Stimulated activated CD8-positive, alpha-beta memory T cell treated with anti-CD3 and anti-CD28 coated beads, Interleukin-12 subunit alpha, Interleukin-12 subunit beta, amount 100 ng/mL, for 4 hours (primary cell): ENCODE measurements around the gene SMIM44.
"Not testable (repeated sequence)": the region's sequence is repeated elsewhere in the genome, so short reads cannot be mapped to it uniquely, and the experiment has no call there.

ENCODE experiments used
- DNase-seq: peaks from one replicate; pipeline ENCODE4 v3.0.0-alpha.2; 2020; ENCODE audit warnings: low read depth

Gene SMIM44

DNA sequence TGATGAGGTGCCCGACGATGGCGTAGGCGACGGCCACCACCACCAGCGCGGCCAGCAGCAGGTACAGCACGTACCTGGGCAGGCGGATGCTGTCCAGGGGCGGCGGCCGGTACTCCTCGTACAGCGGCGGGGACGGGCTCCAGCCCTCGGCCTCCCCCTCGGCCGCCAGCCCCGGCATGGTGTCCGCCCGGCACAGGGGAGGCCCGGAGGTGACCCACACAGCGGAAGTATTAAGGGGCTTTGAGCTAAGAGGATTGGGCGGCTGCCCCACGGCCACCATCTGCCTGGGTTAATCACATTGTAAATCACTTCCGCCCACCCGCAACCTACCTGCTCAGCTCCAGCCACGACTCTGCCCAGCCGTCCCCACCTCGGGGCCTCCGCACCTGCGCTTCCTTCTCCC, at the start of gene SMIM44:
SMIM44 (minus strand) TSS at position 216 of the 403 bp plus-strand sequence; CDS start at position 178, 38 bp downstream.
- DNase-seq = no peak

DNA sequence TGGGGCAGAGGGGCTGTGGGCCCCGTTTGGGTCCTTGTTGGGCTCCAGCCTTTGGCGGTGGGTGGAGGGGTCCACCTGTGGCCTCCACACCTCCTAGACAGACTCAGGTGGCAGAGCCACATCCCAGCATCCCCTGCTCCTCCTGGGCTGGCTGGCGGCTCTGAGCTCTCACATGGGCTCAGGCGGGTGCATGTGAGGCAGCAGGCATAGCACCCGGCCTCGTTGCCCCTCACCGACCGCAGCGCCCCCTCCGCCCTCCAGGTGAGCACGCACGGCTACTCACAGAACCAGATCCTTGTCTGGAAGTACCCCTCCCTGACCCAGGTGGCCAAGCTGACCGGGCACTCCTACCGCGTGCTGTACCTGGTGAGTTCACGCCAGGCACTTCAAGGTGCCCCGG, 49.8 kb upstream of the SMIM44 start:
- DNase-seq = no peak

DNA sequence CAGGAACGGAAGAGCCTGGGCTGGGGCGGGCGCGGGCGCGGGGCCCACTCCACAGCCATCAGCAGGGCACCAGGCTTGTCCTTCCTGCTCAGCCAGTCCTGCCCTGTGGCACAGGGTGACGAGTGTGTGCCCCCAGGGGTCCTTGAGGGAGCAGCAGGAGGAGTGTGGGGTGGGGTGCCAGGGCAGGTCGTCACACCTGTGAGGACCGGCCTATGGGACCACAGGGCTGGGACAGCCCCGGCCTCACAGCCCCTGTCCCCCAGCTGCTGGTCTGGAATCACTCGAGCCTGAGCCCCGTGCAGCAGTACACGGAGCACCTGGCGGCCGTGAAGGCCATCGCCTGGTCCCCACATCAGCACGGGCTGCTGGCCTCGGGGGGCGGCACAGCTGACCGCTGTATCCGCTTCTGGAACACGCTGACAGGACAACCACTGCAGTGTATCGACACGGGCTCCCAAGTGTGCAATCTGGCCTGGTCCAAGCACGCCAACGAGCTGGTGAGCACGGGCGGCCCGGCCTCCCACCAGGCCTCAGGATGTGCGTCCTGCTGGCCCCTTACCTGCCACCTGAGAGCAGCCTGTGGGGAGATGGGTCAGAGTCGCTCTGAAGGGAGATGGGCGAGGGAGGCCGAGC, 49.0 kb upstream of the SMIM44 start:
- no peak for DNase-seq

DNA sequence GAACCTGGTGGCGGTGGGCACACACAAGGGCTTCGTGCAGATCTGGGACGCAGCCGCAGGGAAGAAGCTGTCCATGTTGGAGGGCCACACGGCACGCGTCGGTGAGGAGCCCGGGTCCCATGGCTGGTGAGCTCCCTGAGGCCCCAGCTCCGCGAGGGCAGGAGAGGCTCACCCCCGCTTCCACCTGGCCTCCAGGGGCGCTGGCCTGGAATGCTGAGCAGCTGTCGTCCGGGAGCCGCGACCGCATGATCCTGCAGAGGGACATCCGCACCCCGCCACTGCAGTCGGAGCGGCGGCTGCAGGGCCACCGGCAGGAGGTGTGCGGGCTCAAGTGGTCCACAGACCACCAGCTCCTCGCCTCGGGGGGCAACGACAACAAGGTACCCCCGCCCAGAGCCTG, 48.5 kb upstream of the SMIM44 start:
- DNase-seq = no peak

DNA sequence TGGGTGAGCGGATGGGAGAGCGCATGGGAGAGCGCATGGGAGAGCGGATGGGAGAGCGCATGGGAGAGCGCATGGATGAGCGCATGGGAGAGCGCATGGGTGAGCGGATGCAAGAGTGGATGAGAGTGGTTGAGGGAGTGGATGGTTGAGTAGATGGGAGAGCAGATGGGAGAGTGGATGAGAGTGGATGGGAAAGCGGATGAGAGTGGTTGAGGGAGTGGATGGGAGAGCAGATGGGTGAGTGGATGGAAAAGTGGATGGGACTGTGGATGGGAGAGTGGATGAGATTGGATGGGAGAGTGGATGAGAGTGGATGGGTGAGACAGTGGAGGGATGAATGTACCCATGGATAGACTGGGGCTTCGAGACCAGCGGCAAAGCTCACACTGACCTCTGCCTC, 47.1 kb upstream of the SMIM44 start:
- DNase-seq = no peak

DNA sequence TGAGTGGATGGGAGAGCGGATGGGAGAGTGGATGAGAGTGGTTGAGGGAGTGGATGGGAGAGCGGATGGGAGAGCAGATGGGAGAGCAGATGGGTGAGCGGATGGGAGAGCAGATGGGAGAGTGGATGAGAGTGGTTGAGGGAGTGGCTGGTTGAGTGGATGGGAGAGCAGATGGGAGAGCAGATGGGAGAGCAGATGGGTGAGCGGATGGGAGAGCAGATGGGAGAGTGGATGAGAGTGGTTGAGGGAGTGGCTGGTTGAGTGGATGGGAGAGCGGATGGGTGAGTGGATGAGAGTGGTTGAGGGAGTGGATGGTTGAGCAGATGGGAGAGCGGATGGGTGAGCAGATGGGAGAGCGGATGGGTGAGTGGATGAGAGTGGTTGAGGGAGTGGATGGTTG, 46.1 kb upstream of the SMIM44 start:
- DNase-seq = not testable (repeated sequence)

DNA sequence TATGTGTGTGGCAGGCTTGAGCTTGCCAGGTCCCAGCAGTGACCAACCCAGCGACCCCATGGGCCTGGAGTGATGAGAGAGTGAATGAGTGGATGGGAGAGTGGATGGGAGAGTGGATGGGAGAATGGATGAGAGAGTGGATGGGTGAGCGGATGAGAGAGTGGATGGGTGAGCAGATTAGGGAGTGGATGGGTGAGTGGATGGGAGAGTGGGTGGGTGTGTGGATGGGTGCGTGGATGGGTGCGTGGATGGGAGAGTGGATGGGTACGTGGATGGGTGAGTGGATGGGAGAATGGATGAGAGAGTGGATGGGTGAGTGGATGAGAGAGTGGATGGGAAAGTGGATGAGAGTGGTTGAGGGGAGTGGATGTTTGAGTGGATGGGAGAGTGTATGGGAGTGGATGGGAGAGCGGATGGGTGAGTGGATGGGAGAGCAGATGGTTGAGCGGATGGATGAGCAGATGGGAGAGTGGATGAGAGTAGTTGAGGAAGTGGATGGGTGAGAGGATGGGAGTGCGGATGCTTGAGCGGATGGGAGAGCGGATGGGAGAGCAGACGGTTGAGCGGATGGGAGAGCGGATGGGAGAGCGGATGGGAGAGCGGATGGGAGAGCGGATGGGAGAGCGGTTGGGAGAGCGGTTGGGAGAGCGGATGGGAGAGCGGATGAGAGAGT, 45.4 kb upstream of the SMIM44 start:
- DNase-seq = no peak

DNA sequence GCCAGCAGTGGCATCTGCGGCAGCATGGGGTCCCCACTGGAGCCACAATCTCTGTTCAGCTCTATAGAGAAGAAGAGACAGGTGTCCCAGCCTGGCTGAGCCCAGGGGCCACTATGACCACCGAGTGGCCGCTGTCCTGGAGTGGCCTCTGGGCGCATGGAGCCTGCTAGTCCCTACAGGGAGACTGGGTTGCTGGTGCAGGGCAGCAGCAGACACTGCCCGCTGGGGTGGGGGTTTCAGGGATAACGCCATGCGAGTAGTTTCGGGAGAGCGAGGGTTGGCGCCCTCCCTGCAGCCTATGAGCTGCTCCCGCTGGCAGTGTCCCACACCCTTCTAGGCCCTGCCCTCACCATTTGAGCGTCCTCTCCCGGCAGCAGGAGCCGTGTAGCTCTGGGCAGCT, 44.8 kb upstream of the SMIM44 start:
- DNase-seq = no peak

DNA sequence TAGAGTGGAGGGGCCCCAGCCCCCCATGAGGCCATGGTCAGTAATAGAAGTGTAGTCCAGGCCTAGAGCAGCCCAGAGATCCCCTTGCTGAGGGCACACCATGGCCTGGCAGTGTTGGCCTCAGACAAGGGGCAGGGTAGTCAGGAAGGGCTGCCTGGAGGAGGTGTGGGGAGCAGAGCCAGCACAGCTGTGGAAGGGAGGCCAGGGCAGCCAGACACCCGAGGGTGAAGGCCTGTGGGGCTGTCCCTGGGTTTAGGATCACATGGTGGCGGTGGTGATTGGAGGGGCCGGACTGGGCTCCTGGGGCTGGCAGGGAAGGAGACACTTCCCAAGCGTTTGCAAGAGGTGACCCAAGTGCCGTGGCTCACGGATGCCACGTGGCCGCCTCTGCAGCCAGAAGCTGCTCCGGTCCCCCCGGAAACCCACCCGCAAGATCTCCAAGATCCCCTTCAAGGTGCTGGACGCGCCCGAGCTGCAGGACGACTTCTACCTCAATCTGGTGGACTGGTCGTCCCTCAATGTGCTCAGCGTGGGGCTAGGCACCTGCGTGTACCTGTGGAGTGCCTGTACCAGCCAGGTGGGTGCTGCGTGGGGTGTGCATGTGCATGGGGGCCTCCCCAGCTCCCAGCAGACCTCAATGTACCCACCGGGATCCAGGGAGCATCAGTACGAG, 44.1 kb upstream of the SMIM44 start:
- no peak for DNase-seq

DNA sequence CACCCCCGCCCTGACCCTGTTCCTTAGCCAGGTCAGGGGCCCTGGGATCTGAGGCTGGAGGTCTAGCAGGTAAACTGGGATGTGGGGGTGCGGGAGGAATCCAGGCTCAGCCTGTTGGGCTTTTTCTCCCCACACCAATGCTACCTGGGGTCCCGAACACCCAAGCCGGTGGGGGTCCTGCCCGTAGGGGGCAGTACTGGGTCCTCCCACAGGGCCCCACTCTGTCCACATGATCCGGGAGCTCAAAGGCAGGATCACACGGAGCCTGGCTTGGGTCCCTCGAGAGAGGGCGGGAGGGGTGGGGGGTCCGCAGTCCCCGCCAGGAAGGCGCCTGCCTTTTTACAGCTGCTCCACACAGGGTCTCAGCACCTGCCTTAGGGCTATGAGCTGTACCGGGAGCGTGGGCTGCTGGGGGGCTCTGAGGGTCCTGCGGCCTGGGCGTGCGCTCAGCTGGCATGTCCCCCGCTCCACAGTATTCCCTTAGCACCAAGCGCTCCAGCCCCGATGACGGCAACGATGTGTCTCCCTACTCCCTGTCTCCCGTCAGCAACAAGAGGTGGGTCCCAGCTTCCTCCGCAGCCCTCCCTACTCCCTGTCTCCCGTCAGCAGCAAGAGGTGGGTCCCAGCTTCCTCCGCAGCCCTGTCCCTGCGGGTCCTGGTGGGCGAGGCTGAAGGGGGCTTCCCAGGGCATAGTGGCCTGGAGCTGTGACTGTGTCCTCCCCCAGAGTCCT, 43.4 kb upstream of the SMIM44 start:
- no peak for DNase-seq

DNA sequence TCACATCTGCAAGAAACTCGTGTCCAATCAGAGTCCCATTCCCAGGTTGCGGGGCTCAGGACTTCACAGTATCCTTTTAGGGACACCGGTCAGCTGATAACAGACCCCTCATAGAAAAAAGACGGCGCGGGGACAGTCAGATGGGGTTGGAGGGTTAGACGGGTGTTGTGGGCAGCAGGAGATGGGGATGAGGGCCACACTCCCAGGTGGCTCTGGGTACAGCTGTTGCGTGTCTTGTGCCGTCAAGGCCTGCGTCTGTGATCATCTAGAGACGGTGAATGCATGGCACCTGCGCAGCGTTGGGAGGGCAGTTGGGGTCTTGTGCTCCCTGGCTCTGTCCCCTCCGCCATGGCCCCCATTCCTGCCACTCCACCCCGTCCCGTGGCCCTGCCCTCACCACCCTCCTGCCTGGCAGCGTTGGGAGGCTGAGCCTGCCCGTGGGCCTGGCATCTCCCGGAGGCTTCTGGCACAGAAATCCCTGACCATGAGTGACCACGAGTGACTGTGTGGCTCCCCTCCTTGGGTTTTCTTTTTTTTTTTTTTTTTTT, 41.7 kb upstream of the SMIM44 start:
- no peak for DNase-seq

DNA sequence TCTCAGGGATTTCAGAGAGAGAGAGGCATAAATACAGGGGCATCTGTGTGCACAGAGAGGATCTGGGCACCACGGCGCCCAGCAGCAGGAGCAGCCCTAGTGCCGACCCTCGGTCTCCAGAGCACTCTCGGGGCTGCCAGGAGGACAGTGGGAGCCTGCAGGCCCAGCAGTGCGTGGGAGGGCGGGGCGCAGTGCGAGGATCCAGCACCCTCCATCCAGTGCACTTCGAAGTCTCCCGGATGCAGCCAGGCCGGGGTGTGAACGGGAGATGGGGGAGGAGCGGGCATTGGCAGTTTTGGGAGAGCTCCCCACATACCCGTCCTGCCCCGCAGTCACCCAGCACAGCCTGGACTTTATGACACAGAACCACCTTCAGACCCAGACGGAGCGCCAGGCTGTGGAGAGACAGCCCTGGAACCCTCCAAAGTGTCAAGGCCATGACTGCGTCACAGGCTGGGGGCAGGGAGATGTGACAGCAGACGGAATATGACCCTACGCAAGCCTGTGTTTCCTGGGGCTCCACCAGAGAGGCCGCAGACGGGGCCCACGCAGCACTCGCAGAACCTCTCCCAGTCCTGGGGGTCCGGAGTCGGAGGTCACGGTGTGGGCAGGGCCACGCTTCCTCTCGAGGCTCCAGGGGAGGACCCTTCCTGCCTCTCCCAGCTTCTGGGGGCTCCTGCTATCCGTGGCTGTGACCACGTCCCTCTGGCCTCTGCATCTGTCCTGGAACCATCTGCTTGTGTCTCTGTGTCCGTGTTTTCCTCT, 41.0 kb upstream of the SMIM44 start:
- no peak for DNase-seq

DNA sequence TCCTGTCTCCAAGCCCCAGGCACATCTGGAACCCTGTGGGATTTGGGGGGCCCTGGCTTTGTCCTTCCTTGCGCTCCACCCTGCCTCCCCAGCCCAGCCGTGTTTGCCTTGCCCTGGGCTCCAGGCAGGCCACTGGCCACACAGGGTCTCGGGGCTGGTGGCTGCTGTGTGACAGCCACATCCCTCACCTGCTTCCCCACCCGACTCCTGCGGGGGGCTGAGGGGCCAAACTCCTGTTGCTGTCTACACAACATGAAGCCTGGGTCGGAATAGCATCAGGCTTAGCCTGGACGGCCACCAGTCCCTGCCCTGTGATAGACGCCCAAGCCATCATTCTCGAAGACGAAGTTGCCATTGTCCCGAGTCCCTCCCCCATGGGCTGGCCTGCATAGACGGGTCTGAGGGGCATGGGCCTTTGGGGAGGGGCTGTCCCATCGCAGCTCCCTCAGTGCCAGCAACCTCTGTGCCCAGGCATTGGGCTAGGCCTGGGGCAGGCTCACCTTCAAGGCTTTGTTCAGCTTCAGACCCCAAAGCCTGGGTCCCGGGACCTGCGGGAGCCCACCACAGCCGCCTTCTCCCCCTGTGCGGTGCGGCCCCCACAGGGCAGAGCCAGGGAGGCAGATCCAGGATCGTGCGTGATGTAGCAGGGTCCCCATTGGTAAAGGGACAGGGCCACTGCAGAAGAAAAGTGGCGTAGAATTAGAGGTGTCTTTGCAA, 40.3 kb upstream of the SMIM44 start:
- no peak for DNase-seq

DNA sequence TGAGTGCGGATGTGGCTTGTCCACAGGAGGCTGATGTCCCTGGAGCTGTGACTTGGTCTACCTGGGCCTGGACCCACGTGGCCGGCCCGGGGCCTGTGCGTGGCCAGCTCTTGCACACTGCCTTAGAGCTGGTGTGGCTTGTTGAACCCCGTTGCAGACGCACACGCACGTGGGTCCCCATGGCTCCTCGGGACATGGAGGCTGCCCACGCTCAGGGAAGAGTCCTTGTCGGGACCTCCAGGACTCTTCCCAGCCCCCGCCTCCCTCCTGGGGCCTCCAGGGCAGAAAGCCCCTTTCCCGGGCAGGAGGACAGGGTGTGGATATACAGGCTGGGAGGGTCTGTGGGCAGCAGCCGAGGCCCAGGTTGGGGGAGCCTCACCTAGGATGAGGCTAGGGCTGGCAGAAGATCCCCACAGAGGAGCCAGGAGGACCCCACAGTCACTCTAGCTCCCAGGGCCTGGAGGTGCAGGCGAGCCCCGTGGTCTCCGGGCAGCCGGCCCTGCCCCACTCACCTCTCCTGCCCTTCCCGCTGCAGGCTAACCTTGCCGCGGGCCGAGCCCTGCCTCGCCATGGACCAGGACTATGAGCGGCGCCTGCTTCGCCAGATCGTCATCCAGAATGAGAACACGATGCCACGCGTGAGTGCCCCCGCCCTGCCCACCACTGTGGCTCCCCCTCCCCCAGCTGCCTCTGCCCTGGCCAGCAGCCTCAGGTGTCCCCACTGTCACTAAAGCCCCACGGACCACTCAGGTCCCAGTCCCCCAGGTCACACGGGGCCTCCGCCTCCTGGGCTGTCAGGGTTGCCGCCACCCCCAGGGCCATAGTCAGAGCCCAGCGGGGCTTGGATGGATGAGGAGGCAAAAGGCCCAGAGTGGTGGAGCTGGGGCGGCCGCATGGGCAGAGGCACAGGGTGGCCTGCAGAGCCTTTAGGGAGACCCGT, 39.5 kb upstream of the SMIM44 start:
- DNase-seq = no peak

DNA sequence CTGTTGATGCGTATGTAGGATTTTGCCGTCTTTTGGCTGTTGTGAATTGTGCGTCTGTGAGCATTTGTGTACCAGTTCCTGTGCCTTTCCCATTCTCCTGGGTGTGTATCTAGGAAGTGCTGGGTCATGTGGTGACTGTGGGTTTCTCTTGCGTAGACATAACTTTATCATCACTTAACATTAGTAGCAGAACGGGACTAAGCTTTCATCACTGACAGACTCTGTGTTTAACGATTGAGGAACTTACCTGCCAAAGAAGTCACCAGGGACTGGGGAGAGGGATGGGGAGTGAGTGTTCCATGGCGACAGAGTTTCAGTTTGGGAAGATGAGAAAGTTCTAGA, 37.8 kb upstream of the SMIM44 start:
- no peak for DNase-seq

DNA sequence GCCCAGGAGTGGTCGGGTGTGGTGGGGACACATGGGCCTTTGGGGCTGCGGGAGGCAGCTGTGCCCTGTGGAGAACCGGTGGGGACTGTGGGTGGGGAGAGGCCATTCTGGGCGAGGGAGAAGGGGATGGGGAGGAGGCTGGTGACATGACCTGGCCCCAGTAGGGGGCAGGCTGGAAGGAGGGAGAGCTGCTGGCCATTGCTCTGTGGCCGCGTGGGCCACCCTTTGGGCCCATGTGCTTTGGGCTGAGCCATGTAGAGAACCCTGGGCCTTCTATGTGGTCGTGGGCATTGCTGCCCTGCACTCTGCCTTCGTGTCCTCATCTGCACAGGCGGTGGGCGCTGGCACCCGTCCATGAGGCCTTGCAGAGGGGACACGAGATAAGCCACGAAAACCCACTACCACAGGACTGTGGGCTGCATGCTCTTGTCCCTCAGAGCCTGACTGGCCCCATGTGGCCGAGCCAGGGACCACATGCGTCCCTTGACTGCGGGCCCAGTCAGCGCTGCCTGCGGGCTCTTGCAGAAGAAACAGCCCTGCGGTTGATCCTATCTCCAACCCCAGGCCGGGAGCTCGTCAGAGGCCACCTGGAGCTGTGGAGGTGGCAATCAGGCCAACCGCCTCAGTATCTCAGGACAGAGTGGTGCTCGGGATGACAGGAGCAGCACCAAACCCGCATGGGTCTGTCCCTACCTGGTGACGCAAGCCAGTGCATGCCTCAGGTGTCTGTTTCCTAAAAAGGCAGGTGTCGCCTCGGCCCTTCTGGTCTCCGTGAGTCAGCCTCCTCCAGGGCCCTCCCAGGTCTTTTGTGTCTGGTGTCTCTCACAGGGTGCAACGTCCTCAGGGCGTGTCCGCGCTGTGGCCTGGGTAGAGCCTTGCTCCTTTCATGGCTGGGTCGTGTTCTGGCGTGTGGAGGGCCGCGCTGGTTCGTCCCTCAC, 37.2 kb upstream of the SMIM44 start:
- DNase-seq = no peak

DNA sequence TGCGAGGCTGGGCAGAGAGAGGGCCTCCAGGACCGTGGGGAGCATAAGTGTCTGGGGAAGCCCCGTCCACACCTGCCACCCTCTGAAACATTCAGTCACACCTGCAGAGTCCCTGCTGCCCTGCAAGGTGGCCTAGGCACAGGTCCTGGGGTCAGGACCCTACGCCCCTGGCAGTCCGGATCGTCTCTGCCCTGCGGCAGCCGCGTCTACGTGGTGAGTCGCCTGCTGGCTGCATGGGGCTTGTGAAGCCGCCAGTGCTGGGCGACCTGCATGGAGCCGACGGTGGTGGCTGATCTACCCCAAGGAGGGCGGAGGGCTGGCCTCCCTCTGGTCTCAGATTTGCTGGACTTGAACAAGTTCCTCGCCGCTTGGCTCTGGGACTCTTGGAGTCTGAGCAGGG, 35.9 kb upstream of the SMIM44 start:
- no peak for DNase-seq

DNA sequence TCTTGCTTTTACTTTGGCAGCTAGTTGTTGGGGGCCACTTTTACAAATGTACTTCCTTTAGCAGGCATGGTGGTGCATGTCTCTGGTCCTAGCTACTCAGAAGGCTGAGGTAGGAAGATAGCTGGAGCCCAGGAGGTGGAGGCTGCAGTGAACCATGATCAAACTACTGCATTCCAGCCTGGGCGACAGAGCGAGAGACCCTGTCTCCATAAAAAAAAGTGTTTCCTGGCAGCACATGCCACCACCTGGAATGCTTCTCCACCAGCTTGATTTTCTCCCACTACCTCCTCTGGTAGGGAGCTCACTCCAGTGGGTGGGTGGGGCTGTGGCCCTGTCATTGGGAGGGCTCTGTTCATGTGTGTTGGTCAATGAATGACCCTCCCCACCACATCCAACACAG, 35.4 kb upstream of the SMIM44 start:
- no peak for DNase-seq

DNA sequence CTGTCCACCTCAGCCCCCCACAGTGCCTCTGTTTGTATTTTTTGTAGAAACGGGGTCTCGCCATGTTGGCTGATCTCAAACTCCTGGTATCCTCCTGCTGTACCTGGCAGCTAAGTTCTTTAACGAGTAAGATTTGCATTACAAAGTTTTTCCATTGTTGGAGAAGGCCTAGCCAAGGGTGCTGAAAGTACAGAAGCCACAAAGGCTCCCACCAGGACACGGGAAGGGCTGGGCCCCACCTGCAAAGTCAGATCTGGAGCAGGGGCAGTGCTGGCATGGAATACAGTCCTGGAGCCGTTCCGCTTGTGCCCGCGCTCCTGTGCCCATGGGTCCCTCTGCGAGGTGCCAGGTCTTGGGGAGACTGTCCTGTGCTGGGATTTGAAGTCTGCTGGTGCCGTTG, 35.0 kb upstream of the SMIM44 start:
- no peak for DNase-seq
